Endodermal cell (in vitro differentiated cells): Measurements from ENCODE around the gene LRRN4CL. TPM values are rescaled to one million over a fixed set of nuclear protein-coding genes. Genes with fewer than 3 reads are reported as not detected.

Experiments used
- DNase-seq: peaks from one replicate; pipeline ENCODE4 v3.0.0-alpha.2; 2017
- H3K27ac ChIP-seq: 2 replicates; pipeline ENCODE4 v1.5.1; 2013; ENCODE audit warnings: mild to moderate bottlenecking, low read depth, low read length, moderate library complexity
- H3K27me3 ChIP-seq: 2 replicates; pipeline ENCODE4 v1.6.1; 2013; ENCODE audit warnings: mild to moderate bottlenecking, low read length, moderate library complexity; ENCODE audit not compliant: insufficient read depth, control insufficient read depth, poor library complexity, severe bottlenecking
- H3K36me3 ChIP-seq: 2 replicates; pipeline ENCODE4 v1.7.0; 2013; ENCODE audit warnings: mild to moderate bottlenecking, low read length, moderate library complexity; ENCODE audit not compliant: control insufficient read depth, insufficient read depth
- H3K4me1 ChIP-seq: one replicate; pipeline ENCODE4 v1.7.0; 2013; ENCODE audit warnings: low read length; ENCODE audit not compliant: control insufficient read depth, insufficient read depth
- H3K4me3 ChIP-seq: 2 replicates; pipeline ENCODE4 v1.5.1; 2013; ENCODE audit warnings: mild to moderate bottlenecking, low read length, moderate library complexity
- H3K9ac ChIP-seq: 2 replicates; pipeline ENCODE4 v1.6.1; 2013; ENCODE audit warnings: mild to moderate bottlenecking, low read length, moderate library complexity; ENCODE audit not compliant: poor library complexity, severe bottlenecking; ENCODE audit errors: extremely low read depth
- H3K9me3 ChIP-seq: 2 replicates; pipeline ENCODE4 v1.6.1; 2013; ENCODE audit warnings: mild to moderate bottlenecking, low read length, moderate library complexity; ENCODE audit not compliant: control insufficient read depth
- H3K27ac Mint-ChIP-seq: 2 replicates; pipeline ENCODE4 v1.8.0; 2020; ENCODE audit warnings: mixed read lengths
- H3K27me3 Mint-ChIP-seq: 2 replicates; pipeline ENCODE4 v1.8.0; 2021; ENCODE audit warnings: mild to moderate bottlenecking, mixed read lengths; ENCODE audit not compliant: insufficient read depth
- H3K36me3 Mint-ChIP-seq: 2 replicates; pipeline ENCODE4 v1.8.0; 2020; ENCODE audit warnings: low read depth, mixed read lengths
- H3K4me1 Mint-ChIP-seq: 2 replicates; pipeline ENCODE4 v1.8.0; 2020; ENCODE audit warnings: mixed read lengths
- H3K4me3 Mint-ChIP-seq: 2 replicates; pipeline ENCODE4 v1.8.0; 2020; ENCODE audit warnings: mild to moderate bottlenecking, moderate library complexity, mixed read lengths
- H3K9me3 Mint-ChIP-seq: 2 replicates; pipeline ENCODE4 v1.8.0; 2020; ENCODE audit warnings: mild to moderate bottlenecking, mixed read lengths
- WGBS, 2 experiments: methylation state at CpG; one replicate each; pipeline versions ENCODE4 v1.1.5 to v1.1.7; 2013; ENCODE audit warnings: missing lambda C conversion rate in 2 of 2, mixed read lengths in 1 of 2; ENCODE audit not compliant: insufficient coverage in 1 of 2, insufficient read length in 1 of 2; 5-methylcytosine and 5-hydroxymethylcytosine counted together
- total RNA-seq, 2 donors: library from RNA; stranded (reverse); fragmentation: NEBNext Ultra II Directional in 1 of 2; extraction: Animal tissue kit (Norgen Biotek cat#: 25700) in 1 of 2; gene quantifications; 2 replicates in 1 of 2; 3 replicates in 1 of 2; pipeline ENCODE4 v1.2.1, GENCODE V29; 2021
- TF ChIP-seq, protein P1 (sequence below): fragments of 200-600 bp; sonication (generic); conservative IDR thresholded peaks from 2 replicates; pipeline ENCODE4 v1.5.0; 2021; ENCODE audit warnings: antibody characterized with exemption, mild to moderate bottlenecking

The LRRN4CL gene
- total RNA-seq, 2 donors from 2014 or later, result 0.55 to 0.99 TPM

DNA sequence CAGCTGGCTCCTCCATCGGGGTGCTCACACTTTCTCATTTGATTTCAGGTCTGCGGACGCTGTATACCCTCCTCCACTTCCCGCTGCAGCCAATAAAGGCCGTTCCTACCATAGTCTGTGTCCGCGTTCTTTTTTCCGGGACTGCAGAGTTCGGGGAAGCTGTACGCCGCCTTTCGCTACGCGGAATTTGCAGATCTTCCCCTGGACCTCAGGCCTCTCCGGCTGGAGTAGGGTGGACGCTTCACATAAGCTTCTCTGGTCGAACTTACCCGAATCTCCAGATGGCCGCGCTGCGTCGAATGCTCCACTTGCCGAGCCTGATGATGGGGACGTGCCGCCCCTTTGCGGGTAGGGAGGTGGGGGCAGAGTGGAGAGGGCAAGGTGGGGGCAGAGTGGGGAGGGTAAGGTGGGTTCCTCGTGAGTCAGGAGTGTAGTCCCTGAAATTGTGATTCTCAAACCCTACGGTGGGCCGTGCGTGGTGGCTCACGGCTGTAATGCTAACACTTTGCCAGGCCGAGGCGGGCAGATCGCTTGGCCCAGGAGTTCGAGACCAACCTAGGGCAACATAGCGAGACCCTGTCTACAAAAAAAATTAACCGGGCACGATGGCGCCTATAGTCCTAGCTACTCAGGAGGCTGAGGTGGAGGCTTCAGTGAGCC is 23.6 kb downstream of the LRRN4CL start:
- H3K4me1 ChIP-seq, result no peaks in the 10 kb centered on the region
- 4 to 5% methylated on average over 25 to 39 of the region's 39 CpGs for WGBS, 2 experiments
- H3K4me3 ChIP-seq, result peak overlapping the region; percentile 91
- peaks cover 31% of the 10 kb centered on the region for H3K36me3 Mint-ChIP-seq
- peak overlapping the region; percentile 91 for H3K9ac ChIP-seq
- H3K4me3 Mint-ChIP-seq, result peak overlapping the region; percentile 98
- no peaks in the 10 kb centered on the region for H3K27me3 Mint-ChIP-seq
- H3K4me1 Mint-ChIP-seq, result peaks cover 20% of the 10 kb centered on the region
- H3K9me3 Mint-ChIP-seq, result no peaks in the 10 kb centered on the region
- H3K36me3 ChIP-seq, result peaks cover 25% of the 10 kb centered on the region
- no peaks in the 10 kb centered on the region for H3K9me3 ChIP-seq
- peak overlapping the region; percentile 97 for H3K27ac Mint-ChIP-seq
- DNase-seq, result peak; percentile 60
- TF ChIP-seq, protein P1, sequence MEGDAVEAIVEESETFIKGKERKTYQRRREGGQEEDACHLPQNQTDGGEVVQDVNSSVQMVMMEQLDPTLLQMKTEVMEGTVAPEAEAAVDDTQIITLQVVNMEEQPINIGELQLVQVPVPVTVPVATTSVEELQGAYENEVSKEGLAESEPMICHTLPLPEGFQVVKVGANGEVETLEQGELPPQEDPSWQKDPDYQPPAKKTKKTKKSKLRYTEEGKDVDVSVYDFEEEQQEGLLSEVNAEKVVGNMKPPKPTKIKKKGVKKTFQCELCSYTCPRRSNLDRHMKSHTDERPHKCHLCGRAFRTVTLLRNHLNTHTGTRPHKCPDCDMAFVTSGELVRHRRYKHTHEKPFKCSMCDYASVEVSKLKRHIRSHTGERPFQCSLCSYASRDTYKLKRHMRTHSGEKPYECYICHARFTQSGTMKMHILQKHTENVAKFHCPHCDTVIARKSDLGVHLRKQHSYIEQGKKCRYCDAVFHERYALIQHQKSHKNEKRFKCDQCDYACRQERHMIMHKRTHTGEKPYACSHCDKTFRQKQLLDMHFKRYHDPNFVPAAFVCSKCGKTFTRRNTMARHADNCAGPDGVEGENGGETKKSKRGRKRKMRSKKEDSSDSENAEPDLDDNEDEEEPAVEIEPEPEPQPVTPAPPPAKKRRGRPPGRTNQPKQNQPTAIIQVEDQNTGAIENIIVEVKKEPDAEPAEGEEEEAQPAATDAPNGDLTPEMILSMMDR, result no peak
- H3K27me3 ChIP-seq, result no peaks in the 10 kb centered on the region
- H3K27ac ChIP-seq, result peak overlapping the region; percentile 61

DNA sequence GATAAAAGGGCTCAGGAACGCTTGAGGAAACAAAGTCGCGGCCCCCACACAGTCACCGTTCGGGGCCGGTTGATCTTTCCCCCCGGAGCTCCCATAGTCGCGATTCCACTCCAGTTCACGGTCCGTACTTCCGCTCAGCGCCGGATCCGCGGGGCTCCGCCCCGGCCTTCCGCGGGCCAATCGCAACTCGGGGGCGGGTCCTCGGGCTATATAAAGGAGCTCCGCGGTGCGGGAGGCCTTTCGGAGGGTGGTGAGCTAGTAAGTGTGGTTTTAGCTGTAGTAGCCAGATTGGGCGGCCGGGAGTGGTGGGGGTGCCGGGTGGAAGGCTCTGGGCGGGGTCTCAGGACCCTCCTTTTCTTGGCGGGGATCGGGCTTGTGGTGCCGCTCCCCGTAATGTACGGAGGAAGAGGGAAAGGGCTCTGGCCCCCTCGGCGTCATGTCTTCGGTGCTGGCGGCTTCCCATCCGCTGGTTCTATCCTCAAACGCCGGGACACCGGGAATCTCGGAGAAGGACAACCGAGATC is 24.2 kb downstream of the LRRN4CL start, which contains the start of the genes C11orf98 and CSKMT:
TSS of gene C11orf98 (minus strand) at position 136 of the 524 bp plus-strand sequence. CDS start at position 95, 41 bp downstream.
TSS of gene CSKMT (plus strand) at position 238 of the 524 bp plus-strand sequence. CDS start 568 bp downstream, outside the sequence.
- H3K4me3 Mint-ChIP-seq, result peak within 1 kb of the TSS; percentile 98
- no peaks in the 10 kb centered on the region for H3K27me3 ChIP-seq
- WGBS, 2 experiments, result 0 to 1% methylated on average over 23 to 47 of the region's 47 CpGs

DNA sequence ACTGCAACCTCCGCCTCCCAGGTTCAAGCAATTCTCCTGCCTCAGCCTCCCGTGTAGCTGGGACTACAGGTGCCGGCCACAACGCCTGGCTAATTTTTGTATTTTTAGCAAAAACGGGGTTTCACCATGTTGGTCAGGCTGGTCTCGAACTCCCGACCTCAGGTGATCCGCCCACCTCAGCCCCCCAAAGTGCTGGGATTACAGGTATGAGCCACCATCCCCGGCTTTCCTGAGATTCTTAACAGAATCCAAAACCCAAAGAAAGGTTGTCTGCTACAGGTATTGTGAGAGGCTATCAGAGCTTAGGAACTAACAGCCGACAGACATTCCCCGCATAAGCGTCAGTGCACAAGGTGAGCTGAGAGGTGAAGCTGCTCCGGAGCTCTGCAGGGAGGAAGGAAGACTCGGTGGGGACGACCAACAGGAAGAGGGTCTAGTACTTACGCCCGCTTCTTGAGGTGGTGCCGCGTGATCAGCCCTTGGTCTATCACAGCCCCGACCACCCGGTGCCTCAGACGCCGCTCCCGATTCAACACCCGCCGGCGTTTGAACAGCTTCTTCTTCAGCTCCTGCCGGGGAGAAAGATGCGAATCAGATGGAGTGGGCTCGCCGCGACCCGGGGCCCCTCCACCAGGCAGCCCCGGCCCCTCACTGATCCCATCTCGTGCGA is 24.8 kb downstream of the LRRN4CL start:
- TF ChIP-seq, protein P1, result no peak
- H3K27me3 Mint-ChIP-seq, result no peaks in the 10 kb centered on the region
- H3K4me3 Mint-ChIP-seq, result peak overlapping the region; percentile 98
- WGBS, 2 experiments, result 2% methylated on average over 28 to 36 of the region's 36 CpGs
- Histone ChIP-seq H3K9me3 (no peaks in the 10 kb centered on the region), H3K9ac (peak overlapping the region; percentile 91), H3K4me3 (peak overlapping the region; percentile 91), H3K27ac (peak overlapping the region; percentile 87), H3K27me3 (no peaks in the 10 kb centered on the region), H3K4me1 (no peaks in the 10 kb centered on the region), H3K36me3 (peaks cover 25% of the 10 kb centered on the region)
- peak overlapping the region; percentile 97 for H3K27ac Mint-ChIP-seq
- peaks cover 34% of the 10 kb centered on the region for H3K36me3 Mint-ChIP-seq
- peaks cover 15% of the 10 kb centered on the region for H3K4me1 Mint-ChIP-seq
- no peaks in the 10 kb centered on the region for H3K9me3 Mint-ChIP-seq
- peak; percentile 88 for DNase-seq

More for the DNA sequence above, 24.2 kb downstream of the LRRN4CL start, which contains the start of the genes C11orf98 and CSKMT:
- peaks cover 25% of the 10 kb centered on the region for H3K36me3 ChIP-seq
- H3K27ac ChIP-seq, result peak within 1 kb of the TSS; percentile 87
- Mint-ChIP-seq H3K27ac (peak within 1 kb of the TSS; percentile 97), H3K27me3 (no peaks in the 10 kb centered on the region), H3K4me1 (peaks cover 19% of the 10 kb centered on the region), H3K36me3 (peaks cover 34% of the 10 kb centered on the region), H3K9me3 (no peaks in the 10 kb centered on the region)
- TF ChIP-seq, protein P1, result no peak
- no peaks in the 10 kb centered on the region for H3K9me3 ChIP-seq
- H3K9ac ChIP-seq, result peak within 1 kb of the TSS; percentile 91
- peak; percentile 98 for DNase-seq
- H3K4me3 ChIP-seq, result peak within 1 kb of the TSS; percentile 91
- no peaks in the 10 kb centered on the region for H3K4me1 ChIP-seq
